MCF 10A (cell line): ENCODE data around the gene STK32B. TPM values are rescaled to one million over a fixed set of nuclear protein-coding genes. Genes with fewer than 3 reads are reported as not detected.

Experiments used
- BruUV-seq: library from RNA; stranded (reverse); fragments of 400-500 nt; replicated peaks from 2 replicates; lab custom pipeline; 2021; lab: Mats Ljungman, UMichigan
- CTCF ChIA-PET: fragments of 300-600 bp; sonication (Branson Sonifier 250); formaldehyde crosslinking; extraction: SDS; loops from one replicate; lab custom pipeline; 2021; ENCODE audit warnings: antibody characterized with exemption, inconsistent platforms; lab: Yijun Ruan, JAX
- POLR2A ChIA-PET: fragments of 300-600, 350-650 bp; sonication (Branson Sonifier 250); formaldehyde crosslinking; extraction: SDS; loops from one replicate; lab custom pipeline; 2020; ENCODE audit warnings: antibody characterized with exemption, inconsistent platforms; lab: Yijun Ruan, JAX
- DNase-seq: peaks from one replicate; pipeline ENCODE4 v3.0.0-alpha.2; 2018; ENCODE audit not compliant: unreplicated experiment
- H3K27ac Mint-ChIP-seq: one replicate; pipeline ENCODE4 v1.8.0; 2022; ENCODE audit warnings: mild to moderate bottlenecking, low read depth, mixed read lengths; ENCODE audit not compliant: unreplicated experiment
- H3K27me3 Mint-ChIP-seq: one replicate; pipeline ENCODE4 v1.8.0; 2022; ENCODE audit warnings: mixed read lengths; ENCODE audit not compliant: insufficient read depth, unreplicated experiment
- H3K36me3 Mint-ChIP-seq: one replicate; pipeline ENCODE4 v1.8.0; 2022; ENCODE audit warnings: mild to moderate bottlenecking, moderate library complexity, mixed read lengths; ENCODE audit not compliant: insufficient read depth, unreplicated experiment
- H3K4me1 Mint-ChIP-seq: one replicate; pipeline ENCODE4 v1.8.0; 2022; ENCODE audit warnings: mixed read lengths; ENCODE audit not compliant: insufficient read depth, unreplicated experiment
- H3K4me3 Mint-ChIP-seq: one replicate; pipeline ENCODE4 v1.8.0; 2022; ENCODE audit warnings: mild to moderate bottlenecking, moderate library complexity, mixed read lengths; ENCODE audit not compliant: unreplicated experiment
- H3K9me3 Mint-ChIP-seq: one replicate; pipeline ENCODE4 v1.8.0; 2022; ENCODE audit warnings: mixed read lengths; ENCODE audit not compliant: unreplicated experiment
- CTCF ChIP-seq: fragments of 200-600 bp; IDR thresholded peaks from one replicate; pipeline ENCODE4 v1.8.0; 2022; ENCODE audit warnings: antibody characterized with exemption, mild to moderate bottlenecking; ENCODE audit not compliant: unreplicated experiment
- intact Hi-C: fragments of 100-400 bp; cut with micrococcal nuclease; formaldehyde crosslinking; loops from 2 replicates; pipeline ENCODE4 v1.14.1; 2022
- total RNA-seq: library from RNA; stranded (reverse); gene quantifications from 2 replicates; pipeline ENCODE4 v1.2.3, GENCODE V29; 2022

Gene STK32B
- total RNA-seq, 1 experiment from 2014 or later: not detected

- Mint-ChIP-seq H3K9me3 (no peaks in the 10 kb centered on the region), H3K27me3 (peaks cover 61% of the 10 kb centered on the region), H3K4me3 (no peak overlapping the region), H3K36me3 (no peaks in the 10 kb centered on the region), H3K4me1 (no peaks in the 10 kb centered on the region), H3K27ac (no peak overlapping the region)
- ChIA-PET CTCF (interaction anchor here (0.7 to 1.2 kb wide), 3 partner anchors 13 to 318 kb away, joined by 3 read pairs; no protein-coding TSS in a partner anchor), POLR2A (no interaction called here)
- intact Hi-C loops: loop anchor here (1.0 to 5.0 kb wide), 3 partner anchors 91 to 655 kb away; partner anchors contain the start of gene STK32B
- no peak for DNase-seq
- TF ChIP-seq CTCF: no peak
- no TSS peak for BruUV-seq
Measured at GRCh38 chr4:5141802-5142201, 90.5 kb downstream of the STK32B start.

GRCh38 chr4:5142726-5143125, 91.4 kb downstream of the STK32B start:
- Mint-ChIP-seq H3K4me3 (no peak overlapping the region), H3K27me3 (peaks cover 61% of the 10 kb centered on the region), H3K9me3 (no peaks in the 10 kb centered on the region), H3K27ac (no peak overlapping the region), H3K36me3 (no peaks in the 10 kb centered on the region), H3K4me1 (no peaks in the 10 kb centered on the region)
- BruUV-seq: no TSS peak
- intact Hi-C loops: loop anchor here (1.0 to 5.0 kb wide), 3 partner anchors 92 to 655 kb away; partner anchors contain the start of gene STK32B
- peak; percentile 34 for TF ChIP-seq CTCF
- ChIA-PET CTCF (interaction anchor here (0.7 kb wide), 1 partner anchor 33 kb away, joined by 5 read pairs; no protein-coding TSS in a partner anchor), POLR2A (no interaction called here)
- DNase-seq: peak; percentile 54

- no peak for TF ChIP-seq CTCF
- ChIA-PET POLR2A (no interaction called here), CTCF (interaction anchor here (0.6 kb wide), 1 partner anchor 93 kb away, joined by 4 read pairs; the partner anchor contains the start of gene STK32B)
- Mint-ChIP-seq H3K27ac (no peak overlapping the region), H3K36me3 (no peaks in the 10 kb centered on the region), H3K9me3 (no peaks in the 10 kb centered on the region), H3K27me3 (peaks cover 61% of the 10 kb centered on the region), H3K4me1 (no peaks in the 10 kb centered on the region), H3K4me3 (no peak overlapping the region)
- BruUV-seq: no TSS peak
- intact Hi-C loops: loop anchor here (2.0 to 5.0 kb wide), 2 partner anchors 93 to 656 kb away; partner anchors contain the start of gene STK32B
- DNase-seq: no peak
Measured at GRCh38 chr4:5143306-5143861, 92.1 kb downstream of the STK32B start.

- CTCF ChIA-PET: interaction anchor here (0.6 kb wide), 2 partner anchors 93 to 679 kb away, joined by 4 to 5 read pairs; partner anchors contain the start of gene STK32B
- intact Hi-C loops: loop anchor here (2.0 to 5.0 kb wide), 2 partner anchors 93 to 657 kb away; partner anchors contain the start of gene STK32B
Measured at GRCh38 chr4:5143940-5144339, 92.7 kb downstream of the STK32B start.

More at GRCh38 chr4:5143940-5144339, 92.7 kb downstream of the STK32B start:
- H3K36me3 Mint-ChIP-seq: no peaks in the 10 kb centered on the region
- no peaks in the 10 kb centered on the region for H3K9me3 Mint-ChIP-seq
- peaks cover 61% of the 10 kb centered on the region for H3K27me3 Mint-ChIP-seq
- DNase-seq: peak; percentile 9
- no peak overlapping the region for H3K4me3 Mint-ChIP-seq
- H3K27ac Mint-ChIP-seq: no peak overlapping the region
- H3K4me1 Mint-ChIP-seq: no peaks in the 10 kb centered on the region
- BruUV-seq: no TSS peak
- POLR2A ChIA-PET: no interaction called here
- TF ChIP-seq CTCF: no peak
